IMR-90 (cell line): ENCODE measurements around the gene RADIL. TPM values are rescaled to one million over a fixed set of nuclear protein-coding genes. Genes with fewer than 3 reads are reported as not detected.

Experiments
- ATAC-seq: fragments of 200-7000 bp; cut with Tn5 transposase; 2 replicates; pipeline ENCODE4 v1.9.1; 2020; ENCODE audit warnings: low read depth, mild to moderate bottlenecking, moderate library complexity
- BruUV-seq: library from RNA; stranded (reverse); fragments of 400-500 nt; replicated peaks from 2 replicates; lab custom pipeline; 2021; lab: Mats Ljungman, UMichigan
- CTCF ChIA-PET: fragments of 300-600 bp; formaldehyde crosslinking; extraction: SDS; loops from one replicate; lab custom pipeline; 2021; ENCODE audit warnings: antibody characterized with exemption; lab: Yijun Ruan, JAX
- POLR2A ChIA-PET: fragments of 300-600 bp; sonication (Branson Sonifier 250); formaldehyde crosslinking; loops from one replicate; lab custom pipeline; 2022; ENCODE audit warnings: antibody characterized with exemption; ENCODE audit not compliant: unreplicated experiment; lab: Charles Lee
- DNase-seq: peaks from one replicate; pipeline ENCODE4 v3.0.0; 2013
- H2AFZ ChIP-seq: replicated peaks from 2 replicates; pipeline ENCODE3; 2013; ENCODE audit warnings: low read length, mild to moderate bottlenecking; ENCODE audit not compliant: poor library complexity
- H2AK5ac ChIP-seq: 2 replicates; pipeline ENCODE4 v1.6.1; 2013; ENCODE audit warnings: low read depth, low read length, inconsistent platforms
- H2AK9ac ChIP-seq: replicated peaks from 2 replicates; pipeline ENCODE3; 2013; ENCODE audit warnings: mild to moderate bottlenecking, low read depth, low read length, moderate library complexity; ENCODE audit not compliant: poor library complexity
- H2BK120ac ChIP-seq: 2 replicates; pipeline ENCODE4 v1.6.1; 2013; ENCODE audit warnings: low read depth, low read length, inconsistent platforms
- H2BK15ac ChIP-seq: 3 replicates; pipeline ENCODE4 v1.6.1; 2013; ENCODE audit warnings: low read depth, low read length, inconsistent platforms
- H2BK20ac ChIP-seq: 2 replicates; pipeline ENCODE4 v1.6.1; 2013; ENCODE audit warnings: low read depth, mild to moderate bottlenecking, inconsistent platforms, low read length, moderate library complexity
- H2BK5ac ChIP-seq: 2 replicates; pipeline ENCODE4 v1.6.1; 2013; ENCODE audit warnings: mild to moderate bottlenecking, low read depth, low read length, inconsistent platforms; ENCODE audit not compliant: poor library complexity, severe bottlenecking
- H3K14ac ChIP-seq: replicated peaks from 2 replicates; pipeline ENCODE4 v1.6.1; 2013; ENCODE audit warnings: low read depth, low read length, inconsistent platforms
- H3K18ac ChIP-seq: 2 replicates; pipeline ENCODE4 v1.6.1; 2013; ENCODE audit warnings: low read depth, low read length, control low read depth
- H3K23ac ChIP-seq: 2 replicates; pipeline ENCODE4 v1.6.1; 2013; ENCODE audit warnings: low read depth, low read length, inconsistent platforms
- H3K27ac ChIP-seq: 2 replicates; pipeline ENCODE4 v1.5.1; 2013; ENCODE audit warnings: mild to moderate bottlenecking, control low read depth, low read length; ENCODE audit not compliant: insufficient read depth
- H3K27me3 ChIP-seq: 2 replicates; pipeline ENCODE4 v1.6.1; 2013; ENCODE audit warnings: low read length; ENCODE audit not compliant: control insufficient read depth, insufficient read depth
- H3K36me3 ChIP-seq: 2 replicates; pipeline ENCODE4 v1.6.1; 2013; ENCODE audit warnings: low read length, mixed read lengths; ENCODE audit not compliant: control insufficient read depth, insufficient read depth
- H3K4ac ChIP-seq: 2 replicates; pipeline ENCODE4 v1.6.1; 2013; ENCODE audit warnings: low read depth, low read length, inconsistent platforms
- H3K4me1 ChIP-seq: 2 replicates; pipeline ENCODE4 v1.6.1; 2013; ENCODE audit warnings: low read length, mixed read lengths; ENCODE audit not compliant: control insufficient read depth, insufficient read depth
- H3K4me2 ChIP-seq: 2 replicates; pipeline ENCODE4 v1.6.1; 2013; ENCODE audit warnings: low read depth, mild to moderate bottlenecking, control low read depth, low read length, moderate library complexity
- H3K4me3 ChIP-seq: 2 replicates; pipeline ENCODE4 v1.5.1; 2013; ENCODE audit warnings: low read depth, mild to moderate bottlenecking, control low read depth, low read length, moderate library complexity; ENCODE audit not compliant: insufficient read depth
- H3K56ac ChIP-seq: 2 replicates; pipeline ENCODE4 v1.6.1; 2013; ENCODE audit warnings: low read length, inconsistent platforms; ENCODE audit not compliant: insufficient read depth; ENCODE audit errors: extremely low read depth
- H3K79me1 ChIP-seq, 2 experiments: 2 replicates each; pipeline ENCODE4 v1.6.1; 2013; ENCODE audit warnings: low read length in 2 of 2, inconsistent platforms in 1 of 2, low read depth in 1 of 2
- H3K9ac ChIP-seq: 2 replicates; pipeline ENCODE4 v1.6.1; 2013; ENCODE audit warnings: low read depth, low read length, control low read depth
- H3K9me1 ChIP-seq: 2 replicates; pipeline ENCODE4 v1.6.1; 2013; ENCODE audit warnings: low read length, inconsistent platforms; ENCODE audit not compliant: insufficient read depth
- H3K9me3 ChIP-seq: 2 replicates; pipeline ENCODE4 v1.6.1; 2013; ENCODE audit warnings: low read length; ENCODE audit not compliant: control insufficient read depth, insufficient read depth
- H4K20me1 ChIP-seq: 2 replicates; pipeline ENCODE4 v1.6.1; 2013; ENCODE audit warnings: low read length, inconsistent platforms; ENCODE audit not compliant: insufficient read depth
- H4K5ac ChIP-seq: 2 replicates; pipeline ENCODE4 v1.6.1; 2013; ENCODE audit warnings: mild to moderate bottlenecking, low read depth, low read length, control low read depth
- H4K8ac ChIP-seq, 2 experiments: 2 replicates each; pipeline ENCODE4 v1.6.1; 2013; ENCODE audit warnings: low read depth in 2 of 2, low read length in 2 of 2, control low read depth in 1 of 2, inconsistent platforms in 1 of 2
- H4K91ac ChIP-seq: 2 replicates; pipeline ENCODE4 v1.6.1; 2013; ENCODE audit warnings: low read depth, low read length, inconsistent platforms; ENCODE audit not compliant: insufficient read depth
- FOS ChIP-seq: fragments of 150-350 bp; IDR thresholded peaks from 2 replicates; pipeline ENCODE4 v1.6.1; 2016; ENCODE audit warnings: low read depth, low read length
- NFE2L2 ChIP-seq: fragments of 150-350 bp; IDR thresholded peaks from 2 replicates; pipeline ENCODE4 v1.6.1; 2016; ENCODE audit warnings: low read depth, mild to moderate bottlenecking, low read length
- WGBS, 2 experiments: methylation state at CpG; one replicate each; pipeline versions ENCODE4 v1.1.5 to v1.1.7; 2013; ENCODE audit warnings: missing lambda C conversion rate in 2 of 2; ENCODE audit not compliant: insufficient read length in 1 of 2; ENCODE audit errors: extremely low coverage in 2 of 2; 5-methylcytosine and 5-hydroxymethylcytosine counted together
- dilution Hi-C: fragments of 300-500 bp; cut with HindIII; formaldehyde crosslinking; loops from one replicate; pipeline ENCODE4 v1.14.3; 2018; ENCODE audit warnings: low sequenced_read_pairs; ENCODE audit not compliant: unreplicated experiment
- in situ Hi-C: fragments of 300-500 bp; cut with MboI; formaldehyde crosslinking; loops from 3 replicates; pipeline ENCODE4 v1.14.3; 2019; ENCODE audit warnings: low sequenced_read_pairs, inconsistent platforms, mixed read lengths
- intact Hi-C: fragments of 100-400 bp; cut with micrococcal nuclease; formaldehyde crosslinking; loops from 2 replicates; pipeline ENCODE4 v1.10.0; 2022
- polyA plus RNA-seq, 3 experiments: library from polyadenylated mRNA; depleted of rRNA; stranded (reverse); fragments of >200 nt; gene quantifications; 2 replicates each; pipeline ENCODE4 v1.2.3, GENCODE V29; 2012; ENCODE audit warnings: low replicate concordance in 1 of 3
- total RNA-seq: library from RNA; depleted of rRNA; stranded (reverse); fragments of >200 nt; gene quantifications from 2 replicates; pipeline ENCODE4 v1.2.3, GENCODE V29; 2012
- TF ChIP-seq, protein P1 (sequence below): conservative IDR thresholded peaks from 2 replicates; pipeline ENCODE4 v1.5.1; 2012; ENCODE audit warnings: mild to moderate bottlenecking, low read depth, low read length, improper control_type of control experiment

RADIL gene
- total and polyA plus RNA-seq, 2 of the 4 experiments (the other 2 are of a cell fraction) = 0.18 to 0.48 TPM

DNA sequence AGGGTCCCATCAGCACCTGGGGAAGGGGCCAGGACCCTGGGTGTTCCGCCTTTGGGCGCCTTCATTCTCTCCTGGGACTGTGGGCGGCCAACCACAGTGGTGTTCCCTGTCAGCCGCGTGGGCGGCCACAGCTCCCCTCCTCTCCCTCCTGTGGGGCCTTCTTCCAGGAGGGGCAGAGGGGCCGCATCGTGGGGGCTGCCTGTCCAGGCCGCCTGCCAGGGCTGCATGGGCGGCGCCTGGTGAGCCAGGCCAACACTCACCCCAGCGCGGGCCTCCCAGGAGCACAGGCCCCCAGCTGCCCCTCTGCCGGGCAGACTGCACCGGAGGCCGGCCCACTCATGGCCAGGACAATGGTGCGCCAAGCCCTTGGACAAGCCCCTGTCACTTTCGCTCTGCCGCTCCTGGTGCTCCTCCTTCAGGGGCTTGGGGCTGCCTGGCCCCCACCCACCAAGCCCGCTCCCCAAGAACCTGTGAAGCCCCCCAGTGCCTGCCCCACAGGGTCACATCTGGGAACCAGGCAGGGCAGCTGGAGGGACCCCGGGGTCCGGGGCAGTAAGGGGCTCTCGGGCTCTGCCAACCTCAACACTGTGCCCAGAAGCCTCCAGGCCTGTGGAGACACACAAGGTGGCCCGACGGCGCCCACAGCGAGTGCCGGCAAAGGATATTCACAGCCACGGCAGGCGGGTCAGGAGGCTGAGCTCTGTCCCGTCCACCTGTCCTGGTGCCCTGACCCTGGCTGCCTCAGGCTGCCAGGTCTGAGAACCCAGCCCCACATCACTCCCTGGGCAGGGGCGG, 65.3 kb downstream of the RADIL start:
- Histone ChIP-seq H2BK120ac (no peak overlapping the region), H3K56ac (no peak overlapping the region), H3K27ac (no peak overlapping the region), H3K23ac (no peak overlapping the region), H2BK15ac (no peak overlapping the region), H2AK9ac (no peak overlapping the region), H3K14ac (no peak overlapping the region), H3K4me2 (no peak overlapping the region), H2AFZ (no peak overlapping the region), H4K5ac (no peak overlapping the region), H3K18ac (no peak overlapping the region), H4K20me1 (no peaks in the 10 kb centered on the region), H4K8ac (no peak overlapping the region), H3K36me3 (no peaks in the 10 kb centered on the region), H2BK5ac (no peak overlapping the region), H3K4me3 (no peak overlapping the region), H3K9me1 (no peaks in the 10 kb centered on the region; the same call in 1 of the 2 replicates), H3K9ac (no peak overlapping the region), H3K9me3 (peaks cover 1% of the 10 kb centered on the region; the same call in 1 of the 2 replicates), H3K27me3 (no peaks in the 10 kb centered on the region; the same call in 1 of the 2 replicates), H3K4ac (no peak overlapping the region), H4K91ac (no peak overlapping the region), H2BK20ac (no peak overlapping the region), H2AK5ac (no peak overlapping the region), H3K79me1 (no peaks in the 10 kb centered on the region), H3K4me1 (no peaks in the 10 kb centered on the region)
- DNase-seq (no peak), ATAC-seq (no peak)
- 36% methylated on average over 13 of the region's 32 CpGs; no CpG with 5 or more reads in 1 of the 2 experiments for WGBS, 2 experiments
- in situ Hi-C loops = no loop called here
- POLR2A ChIA-PET = no interaction called here
- dilution Hi-C loops = no loop called here
- TF ChIP-seq, protein P1, sequence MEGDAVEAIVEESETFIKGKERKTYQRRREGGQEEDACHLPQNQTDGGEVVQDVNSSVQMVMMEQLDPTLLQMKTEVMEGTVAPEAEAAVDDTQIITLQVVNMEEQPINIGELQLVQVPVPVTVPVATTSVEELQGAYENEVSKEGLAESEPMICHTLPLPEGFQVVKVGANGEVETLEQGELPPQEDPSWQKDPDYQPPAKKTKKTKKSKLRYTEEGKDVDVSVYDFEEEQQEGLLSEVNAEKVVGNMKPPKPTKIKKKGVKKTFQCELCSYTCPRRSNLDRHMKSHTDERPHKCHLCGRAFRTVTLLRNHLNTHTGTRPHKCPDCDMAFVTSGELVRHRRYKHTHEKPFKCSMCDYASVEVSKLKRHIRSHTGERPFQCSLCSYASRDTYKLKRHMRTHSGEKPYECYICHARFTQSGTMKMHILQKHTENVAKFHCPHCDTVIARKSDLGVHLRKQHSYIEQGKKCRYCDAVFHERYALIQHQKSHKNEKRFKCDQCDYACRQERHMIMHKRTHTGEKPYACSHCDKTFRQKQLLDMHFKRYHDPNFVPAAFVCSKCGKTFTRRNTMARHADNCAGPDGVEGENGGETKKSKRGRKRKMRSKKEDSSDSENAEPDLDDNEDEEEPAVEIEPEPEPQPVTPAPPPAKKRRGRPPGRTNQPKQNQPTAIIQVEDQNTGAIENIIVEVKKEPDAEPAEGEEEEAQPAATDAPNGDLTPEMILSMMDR = no peak
- TF ChIP-seq FOS (no peak), NFE2L2 (no peak)
- CTCF ChIA-PET = no interaction called here
- BruUV-seq = no TSS peak
- intact Hi-C loops = no loop called here
